ENCODE data around the gene MARCHF10. TPM values are rescaled to one million over a fixed set of nuclear protein-coding genes. Genes with fewer than 3 reads are reported as not detected.

Gene MARCHF10
- total and polyA plus RNA-seq, 12 donors: 0.04 TPM; not detected in 11

- DNase-seq: no peak
- no peak for TF ChIP-seq CTCF (IDR thresholded peaks at IDR 0.05)
- H3K27me3 ChIP-seq: peaks cover 0 to 4% (median 0%) of the 10 kb centered on the region in 7 donors
- intact Hi-C loops (cut with DNase I): no loop called here
- no peak for ATAC-seq
- no peak overlapping the region for H3K4me3 ChIP-seq
- no peaks in the 10 kb centered on the region for H3K9me3 ChIP-seq
- no peaks in the 10 kb centered on the region for H3K36me3 ChIP-seq
- no peak overlapping the region for H3K27ac ChIP-seq
- 79 to 86% methylated on average over 2 of the region's 2 CpGs for WGBS, 2 donors
- no peaks in the 10 kb centered on the region for H3K4me1 ChIP-seq
Observed at GRCh38 chr17:62760945-62761267, 47.2 kb downstream of the MARCHF10 start.

DNA sequence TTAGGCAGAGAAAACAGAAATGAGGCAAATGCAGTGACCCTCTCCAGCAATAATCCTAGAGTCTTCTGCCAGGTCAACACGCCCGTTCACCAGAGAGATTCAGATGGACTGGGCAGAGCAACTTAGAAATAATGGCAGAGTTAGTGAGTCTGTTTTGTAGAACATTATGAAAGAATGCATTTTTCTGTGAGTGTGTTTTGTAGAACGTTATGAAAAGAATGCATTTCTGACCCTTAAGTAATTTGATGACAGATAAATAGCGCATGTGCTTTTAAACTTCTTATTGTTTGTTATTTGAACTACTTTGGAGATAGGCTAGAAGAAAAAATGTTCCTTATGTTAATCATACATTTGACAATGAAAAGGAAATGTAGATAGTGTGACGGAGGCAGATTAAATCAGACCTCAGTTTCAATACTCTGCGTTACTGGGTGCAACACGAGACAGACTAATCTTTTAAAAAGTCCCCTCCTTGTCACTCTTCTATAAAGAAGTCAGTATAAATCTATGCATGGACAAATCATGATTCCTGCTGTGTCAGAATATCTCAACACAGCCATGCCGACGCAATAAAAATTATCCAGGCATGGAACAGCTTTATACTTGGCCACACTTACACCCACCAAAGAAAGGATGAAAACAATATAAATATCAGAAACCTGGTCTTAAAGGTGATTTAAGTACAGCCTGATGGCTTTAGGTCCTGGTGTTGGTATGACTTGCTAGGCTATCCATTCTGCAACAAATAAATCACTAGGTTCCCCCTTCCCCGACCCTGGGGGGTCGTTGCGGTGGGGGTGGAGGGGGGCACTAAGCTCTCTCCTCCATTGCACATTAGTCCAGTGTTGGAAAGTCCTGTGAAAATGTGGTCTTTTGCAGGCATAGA is 47.8 kb downstream of the MARCHF10 start:
- no peak overlapping the region for H3K4me3 ChIP-seq
- no peak for ATAC-seq
- no peaks in the 10 kb centered on the region for H3K9me3 ChIP-seq
- TF ChIP-seq CTCF (IDR thresholded peaks at IDR 0.05): no peak
- peaks cover 0 to 5% (median under 1%) of the 10 kb centered on the region in 9 donors for H3K4me1 ChIP-seq
- H3K27me3 ChIP-seq: peaks cover 0 to 4% (median 0%) of the 10 kb centered on the region in 7 donors
- 70 to 75% methylated on average over 12 of the region's 12 CpGs for WGBS, 2 donors
- no peak for DNase-seq
- H3K36me3 ChIP-seq: no peaks in the 10 kb centered on the region
- intact Hi-C loops (cut with DNase I): no loop called here
- no peak overlapping the region for H3K27ac ChIP-seq

- ATAC-seq (no peak), DNase-seq (no peak)
- H3K27me3 ChIP-seq: peaks cover 0 to 4% (median 0%) of the 10 kb centered on the region in 7 donors
- no peaks in the 10 kb centered on the region for H3K36me3 ChIP-seq
- peaks cover 0 to 20% (median 6%) of the 10 kb centered on the region in 9 donors for H3K4me1 ChIP-seq
- TF ChIP-seq CTCF (IDR thresholded peaks at IDR 0.05): no peak
- intact Hi-C loops (cut with DNase I): no loop called here
- no peaks in the 10 kb centered on the region for H3K9me3 ChIP-seq
- H3K4me3 ChIP-seq: no peak overlapping the region
- no peak overlapping the region for H3K27ac ChIP-seq
- 51 to 58% methylated on average over 4 of the region's 4 CpGs for WGBS, 2 donors
Observed at GRCh38 chr17:62757500-62757951, 50.6 kb downstream of the MARCHF10 start.

DNA sequence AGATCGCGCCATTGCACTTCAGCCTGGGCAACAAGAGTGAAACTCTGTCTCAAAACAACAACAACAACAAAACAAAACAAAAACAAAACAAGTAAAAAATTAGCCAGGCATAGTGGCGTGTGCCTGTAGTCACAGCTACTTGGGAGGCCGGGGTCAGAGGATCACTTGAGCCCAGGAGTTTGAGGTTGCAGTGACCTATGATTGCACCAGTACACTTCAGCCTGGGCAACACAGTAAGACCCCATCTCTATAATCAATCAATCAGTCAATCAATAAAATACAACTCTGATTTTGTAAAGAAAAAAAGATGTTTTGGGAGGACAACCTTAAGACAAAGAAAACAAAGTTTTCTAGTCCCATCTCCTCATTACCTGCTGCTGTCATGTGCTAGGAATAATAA is 51.9 kb downstream of the MARCHF10 start:
- no peaks in the 10 kb centered on the region for H3K9me3 ChIP-seq

More for the DNA sequence above, 51.9 kb downstream of the MARCHF10 start:
- 98 to 100% methylated on average over 4 of the region's 4 CpGs for WGBS, 2 donors
- Histone ChIP-seq H3K27me3 (peaks cover 0 to 4% (median 0%) of the 10 kb centered on the region in 7 donors), H3K36me3 (no peaks in the 10 kb centered on the region), H3K27ac (no peak overlapping the region), H3K4me1 (peaks cover 0 to 20% (median 6%) of the 10 kb centered on the region in 9 donors), H3K4me3 (no peak overlapping the region)
- intact Hi-C loops (cut with DNase I): no loop called here
- ATAC-seq (no peak), DNase-seq (no peak)
- TF ChIP-seq CTCF (IDR thresholded peaks at IDR 0.05): no peak
